NB4 (cell line): Measurements from ENCODE around the gene SYTL2.

ENCODE experiments used
- MYC ChIP-seq: IDR thresholded peaks from 2 replicates; pipeline ENCODE4 v1.6.1; 2011; ENCODE audit warnings: low read depth, low read length
- POLR2A ChIP-seq: IDR thresholded peaks from 2 replicates; pipeline ENCODE4 v1.6.1; 2011; ENCODE audit warnings: mild to moderate bottlenecking; ENCODE audit not compliant: insufficient read length; ENCODE audit errors: extremely low read depth
- TF ChIP-seq, protein P1 (sequence below): IDR thresholded peaks from one replicate; pipeline ENCODE4 v1.5.1; 2012; ENCODE audit warnings: low read depth, low read length

- TF ChIP-seq, protein P1, sequence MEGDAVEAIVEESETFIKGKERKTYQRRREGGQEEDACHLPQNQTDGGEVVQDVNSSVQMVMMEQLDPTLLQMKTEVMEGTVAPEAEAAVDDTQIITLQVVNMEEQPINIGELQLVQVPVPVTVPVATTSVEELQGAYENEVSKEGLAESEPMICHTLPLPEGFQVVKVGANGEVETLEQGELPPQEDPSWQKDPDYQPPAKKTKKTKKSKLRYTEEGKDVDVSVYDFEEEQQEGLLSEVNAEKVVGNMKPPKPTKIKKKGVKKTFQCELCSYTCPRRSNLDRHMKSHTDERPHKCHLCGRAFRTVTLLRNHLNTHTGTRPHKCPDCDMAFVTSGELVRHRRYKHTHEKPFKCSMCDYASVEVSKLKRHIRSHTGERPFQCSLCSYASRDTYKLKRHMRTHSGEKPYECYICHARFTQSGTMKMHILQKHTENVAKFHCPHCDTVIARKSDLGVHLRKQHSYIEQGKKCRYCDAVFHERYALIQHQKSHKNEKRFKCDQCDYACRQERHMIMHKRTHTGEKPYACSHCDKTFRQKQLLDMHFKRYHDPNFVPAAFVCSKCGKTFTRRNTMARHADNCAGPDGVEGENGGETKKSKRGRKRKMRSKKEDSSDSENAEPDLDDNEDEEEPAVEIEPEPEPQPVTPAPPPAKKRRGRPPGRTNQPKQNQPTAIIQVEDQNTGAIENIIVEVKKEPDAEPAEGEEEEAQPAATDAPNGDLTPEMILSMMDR = no peak
- TF ChIP-seq POLR2A (no peak), MYC (no peak)
These were observed 1.8 kb downstream of the SYTL2 start for GRCh38 chr11:85809191-85809590.
